ENCODE results near the gene RAB8B. TPM values are rescaled to one million over a fixed set of nuclear protein-coding genes. Genes with fewer than 3 reads are reported as not detected.

RAB8B gene
- total and polyA plus RNA-seq, 5 donors, result 7.2 to 21.5 (median 17.3) TPM

- Histone ChIP-seq H3K4me1 (ENCODE audit: control insufficient read depth, insufficient read depth, low read length) (peaks cover 14% of the 10 kb centered on the region), H3K27ac (ENCODE audit: low read length) (no peak overlapping the region), H3K27me3 (ENCODE audit: control insufficient read depth, insufficient read depth) (no peaks in the 10 kb centered on the region), H3K4me3 (ENCODE audit: low read length) (no peak overlapping the region), H3K9me3 (ENCODE audit: control insufficient read depth, low read length) (no peaks in the 10 kb centered on the region)
- DNase-seq, result no peak
- no peak for ATAC-seq
- intact Hi-C loops (cut with DNase I), result no loop called here
These were observed 48.8 kb downstream of the RAB8B start for GRCh38 chr15:63238171-63238570.

- no peaks in the 10 kb centered on the region for H3K9me3 ChIP-seq (ENCODE audit: control insufficient read depth, low read length)
- DNase-seq, result no peak
- peak; percentile 41 to 50 for ATAC-seq
- no peaks in the 10 kb centered on the region for H3K27me3 ChIP-seq (ENCODE audit: control insufficient read depth, insufficient read depth)
- H3K4me3 ChIP-seq (ENCODE audit: low read length), result no peak overlapping the region
- intact Hi-C loops (cut with DNase I), result no loop called here
- WGBS, result 17% methylated on average over 1 of the region's 1 CpG
- H3K4me1 ChIP-seq (ENCODE audit: control insufficient read depth, insufficient read depth, low read length), result peaks cover 14% of the 10 kb centered on the region
- H3K27ac ChIP-seq (ENCODE audit: low read length), result no peak overlapping the region
These were observed 49.4 kb downstream of the RAB8B start for GRCh38 chr15:63238796-63239195.

GRCh38 chr15:63240109-63240508 lies 50.7 kb downstream of the RAB8B start:
- no peaks in the 10 kb centered on the region for H3K27me3 ChIP-seq (ENCODE audit: control insufficient read depth, insufficient read depth)
- H3K4me3 ChIP-seq (ENCODE audit: low read length), result no peak overlapping the region
- no peak overlapping the region for H3K27ac ChIP-seq (ENCODE audit: low read length)
- H3K9me3 ChIP-seq (ENCODE audit: control insufficient read depth, low read length), result no peaks in the 10 kb centered on the region
- ATAC-seq (no peak), DNase-seq (no peak)
- peaks cover 7% of the 10 kb centered on the region for H3K4me1 ChIP-seq (ENCODE audit: control insufficient read depth, insufficient read depth, low read length)
- 93% methylated on average over 3 of the region's 3 CpGs for WGBS
- intact Hi-C loops (cut with DNase I), result loop anchor here in 1 of 4 donors (10.0 kb wide), 1 partner anchor 85 kb away; the partner anchor contains the start of gene RPS27L

GRCh38 chr15:63241316-63241715 lies 51.9 kb downstream of the RAB8B start:
- no peak overlapping the region for H3K4me3 ChIP-seq (ENCODE audit: low read length)
- no peaks in the 10 kb centered on the region for H3K9me3 ChIP-seq (ENCODE audit: control insufficient read depth, low read length)
- no peak for DNase-seq
- WGBS, result 98% methylated on average over 1 of the region's 1 CpG
- H3K27me3 ChIP-seq (ENCODE audit: control insufficient read depth, insufficient read depth), result no peaks in the 10 kb centered on the region
- H3K27ac ChIP-seq (ENCODE audit: low read length), result no peak overlapping the region
- H3K4me1 ChIP-seq (ENCODE audit: control insufficient read depth, insufficient read depth, low read length), result peaks cover 7% of the 10 kb centered on the region
- no peak for ATAC-seq
- intact Hi-C loops (cut with DNase I), result loop anchor here in 1 of 4 donors (10.0 kb wide), 1 partner anchor 87 kb away; the partner anchor contains the start of gene RPS27L

- H3K27me3 ChIP-seq (ENCODE audit: control insufficient read depth, insufficient read depth), result no peaks in the 10 kb centered on the region
- intact Hi-C loops (cut with DNase I), result loop anchor here in 1 of 4 donors (10.0 kb wide), 1 partner anchor 88 kb away; the partner anchor contains the start of gene RPS27L
- H3K9me3 ChIP-seq (ENCODE audit: control insufficient read depth, low read length), result no peaks in the 10 kb centered on the region
- H3K4me1 ChIP-seq (ENCODE audit: control insufficient read depth, insufficient read depth, low read length), result peaks cover 11% of the 10 kb centered on the region
- WGBS, result 68% methylated on average over 1 of the region's 1 CpG
- no peak overlapping the region for H3K27ac ChIP-seq (ENCODE audit: low read length)
- DNase-seq (peak in 2 of 3 donors; percentile 49 to 80), ATAC-seq (peak; percentile 57 to 72)
- no peak overlapping the region for H3K4me3 ChIP-seq (ENCODE audit: low read length)
These were observed 53.7 kb downstream of the RAB8B start for GRCh38 chr15:63243101-63243500.

GRCh38 chr15:63243776-63244175 lies 54.4 kb downstream of the RAB8B start:
- intact Hi-C loops (cut with DNase I), result loop anchor here in 1 of 4 donors (10.0 kb wide), 1 partner anchor 89 kb away; the partner anchor contains the start of gene RPS27L
- ATAC-seq, result no peak
- no peak overlapping the region for H3K4me3 ChIP-seq (ENCODE audit: low read length)
- H3K9me3 ChIP-seq (ENCODE audit: control insufficient read depth, low read length), result no peaks in the 10 kb centered on the region
- peaks cover 9% of the 10 kb centered on the region for H3K4me1 ChIP-seq (ENCODE audit: control insufficient read depth, insufficient read depth, low read length)
- peak overlapping the region; percentile 64 for H3K27ac ChIP-seq (ENCODE audit: low read length)
- no peak for DNase-seq
- no peaks in the 10 kb centered on the region for H3K27me3 ChIP-seq (ENCODE audit: control insufficient read depth, insufficient read depth)
- WGBS, result 43% methylated on average over 1 of the region's 1 CpG

GRCh38 chr15:63244399-63244798 lies 55.0 kb downstream of the RAB8B start:
- Histone ChIP-seq H3K4me3 (ENCODE audit: low read length) (no peak overlapping the region), H3K27me3 (ENCODE audit: control insufficient read depth, insufficient read depth) (no peaks in the 10 kb centered on the region), H3K4me1 (ENCODE audit: control insufficient read depth, insufficient read depth, low read length) (peaks cover 6% of the 10 kb centered on the region), H3K27ac (ENCODE audit: low read length) (no peak overlapping the region), H3K9me3 (ENCODE audit: control insufficient read depth, low read length) (no peaks in the 10 kb centered on the region)
- DNase-seq (no peak), ATAC-seq (peak; percentile 58 to 70)
- WGBS, result 29% methylated on average over 4 of the region's 4 CpGs
- intact Hi-C loops (cut with DNase I), result loop anchor here in 1 of 4 donors (10.0 kb wide), 1 partner anchor 90 kb away; the partner anchor contains the start of gene RPS27L

GRCh38 chr15:63244976-63245645 lies 55.7 kb downstream of the RAB8B start:
- no peak overlapping the region for H3K4me3 ChIP-seq (ENCODE audit: low read length)
- WGBS, result 46% methylated on average over 5 of the region's 5 CpGs
- ATAC-seq, result peak in 1 of 2 donors; percentile 35
- H3K9me3 ChIP-seq (ENCODE audit: control insufficient read depth, low read length), result no peaks in the 10 kb centered on the region
- no peak overlapping the region for H3K27ac ChIP-seq (ENCODE audit: low read length)
- DNase-seq, result no peak
- no peaks in the 10 kb centered on the region for H3K27me3 ChIP-seq (ENCODE audit: control insufficient read depth, insufficient read depth)
- peaks cover 4% of the 10 kb centered on the region for H3K4me1 ChIP-seq (ENCODE audit: control insufficient read depth, insufficient read depth, low read length)
- intact Hi-C loops (cut with DNase I), result loop anchor here in 1 of 4 donors (10.0 kb wide), 1 partner anchor 90 kb away; the partner anchor contains the start of gene RPS27L

GRCh38 chr15:63246691-63247469 lies 57.5 kb downstream of the RAB8B start:
- Histone ChIP-seq H3K27ac (ENCODE audit: low read length) (peak overlapping the region; percentile 65), H3K9me3 (ENCODE audit: control insufficient read depth, low read length) (no peaks in the 10 kb centered on the region), H3K4me3 (ENCODE audit: low read length) (no peak overlapping the region), H3K27me3 (ENCODE audit: control insufficient read depth, insufficient read depth) (no peaks in the 10 kb centered on the region), H3K4me1 (ENCODE audit: control insufficient read depth, insufficient read depth, low read length) (peaks cover 4% of the 10 kb centered on the region)
- DNase-seq, result no peak
- intact Hi-C loops (cut with DNase I), result loop anchor here in 1 of 4 donors (10.0 kb wide), 1 partner anchor 92 kb away; the partner anchor contains the start of gene RPS27L
- ATAC-seq, result peak; percentile 61 to 67
- WGBS, result 67% methylated on average over 5 of the region's 5 CpGs

- no peak overlapping the region for H3K4me3 ChIP-seq (ENCODE audit: low read length)
- 89% methylated on average over 4 of the region's 4 CpGs for WGBS
- DNase-seq (no peak), ATAC-seq (no peak)
- no peaks in the 10 kb centered on the region for H3K27me3 ChIP-seq (ENCODE audit: control insufficient read depth, insufficient read depth)
- intact Hi-C loops (cut with DNase I), result loop anchor here in 1 of 4 donors (10.0 kb wide), 1 partner anchor 56 kb away; no protein-coding TSS in a partner anchor
- peaks cover 4% of the 10 kb centered on the region for H3K4me1 ChIP-seq (ENCODE audit: control insufficient read depth, insufficient read depth, low read length)
- no peak overlapping the region for H3K27ac ChIP-seq (ENCODE audit: low read length)
- no peaks in the 10 kb centered on the region for H3K9me3 ChIP-seq (ENCODE audit: control insufficient read depth, low read length)
These were observed 61.0 kb downstream of the RAB8B start for GRCh38 chr15:63250312-63250965.
